ENCODE results near the gene C19orf44. TPM values are rescaled to one million over a fixed set of nuclear protein-coding genes. Genes with fewer than 3 reads are reported as not detected.

The C19orf44 gene
- total and polyA plus RNA-seq, 3 donors from 2014 or later, result 13.6 to 40.9 (median 35.4) TPM

Small RNAs within 50 kb of the gene (small RNA-seq; reads per million reads assigned to genes)
- 0 reads per million in 2 donors for gene RN7SL146P

Other genes with a start within 250 kb of the C19orf44 start
- 10 to 100 TPM; 42.4 to 74.9 TPM for gene KLF2, start 171.6 kb upstream of the C19orf44 start, total RNA-seq
- 40.2 TPM for gene KLF2, start 171.6 kb upstream of the C19orf44 start, polyA plus RNA-seq (ENCODE audit: insufficient read depth, low read depth, low replicate concordance)
- 10 to 100 TPM; 51.8 to 55.8 TPM for gene EPS15L1, start 24.4 kb upstream of the C19orf44 start, total RNA-seq
- gene EPS15L1, start 24.4 kb upstream of the C19orf44 start, polyA plus RNA-seq (ENCODE audit: insufficient read depth, low read depth, low replicate concordance), result 36.5 TPM
- 10 to 100 TPM; 40.6 to 75.7 TPM for gene CALR3, start 227 bp upstream of the C19orf44 start, total RNA-seq
- gene CALR3, start 227 bp upstream of the C19orf44 start, polyA plus RNA-seq (ENCODE audit: insufficient read depth, low read depth, low replicate concordance), result 102 TPM
- gene CHERP, start 46.0 kb downstream of the C19orf44 start, total RNA-seq, result 10 to 100 TPM; 46.5 to 51.3 TPM
- 49.3 TPM for gene CHERP, start 46.0 kb downstream of the C19orf44 start, polyA plus RNA-seq (ENCODE audit: insufficient read depth, low read depth, low replicate concordance)
- 10 to 100 TPM; 54.0 to 56.3 TPM for gene SLC35E1, start 76.0 kb downstream of the C19orf44 start, total RNA-seq
- 20.3 TPM for gene SLC35E1, start 76.0 kb downstream of the C19orf44 start, polyA plus RNA-seq (ENCODE audit: insufficient read depth, low read depth, low replicate concordance)
- 10 to 100 TPM; 66.1 to 66.5 TPM for gene MED26, start 131.8 kb downstream of the C19orf44 start, total RNA-seq
- 80.8 TPM for gene MED26, start 131.8 kb downstream of the C19orf44 start, polyA plus RNA-seq (ENCODE audit: insufficient read depth, low read depth, low replicate concordance)
- 100 to 1,000 TPM; 115 to 119 TPM for gene SMIM7, start 163.8 kb downstream of the C19orf44 start, total RNA-seq
- 105 TPM for gene SMIM7, start 163.8 kb downstream of the C19orf44 start, polyA plus RNA-seq (ENCODE audit: insufficient read depth, low read depth, low replicate concordance)
- gene TMEM38A, start 164.7 kb downstream of the C19orf44 start, total RNA-seq, result 10 to 100 TPM; 17.7 to 18.8 TPM
- 12.5 TPM for gene TMEM38A, start 164.7 kb downstream of the C19orf44 start, polyA plus RNA-seq (ENCODE audit: insufficient read depth, low read depth, low replicate concordance)
- gene NWD1, start 223.5 kb downstream of the C19orf44 start, total RNA-seq, result 1 to 10 TPM; 1.9 to 2.4 TPM
- gene NWD1, start 223.5 kb downstream of the C19orf44 start, polyA plus RNA-seq (ENCODE audit: insufficient read depth, low read depth, low replicate concordance), result 6.0 TPM